Measurements from ENCODE around the gene MAP3K5. TPM values are rescaled to one million over a fixed set of nuclear protein-coding genes. Genes with fewer than 3 reads are reported as not detected.

MAP3K5 gene
- total and polyA plus RNA-seq, 4 experiments from 2014 or later = 7.3 to 31.7 (median 28.8) TPM

- peaks cover 6% of the 10 kb centered on the region for H3K4me1 ChIP-seq (ENCODE audit: insufficient read depth, low read length)
- no peak for DNase-seq
- H3K4me3 ChIP-seq (ENCODE audit: low read length in 2 of 2) = no peak overlapping the region
- H3K27ac ChIP-seq (ENCODE audit: low read depth, low read length) = no peak overlapping the region
- Mint-ChIP-seq H3K36me3 (peaks cover 16 to 21% of the 10 kb centered on the region in 2 donors), H3K9me3 (peaks cover 0 to 3% (median 0%) of the 10 kb centered on the region in 8 donors), H3K27ac (no peak overlapping the region), H3K4me3 (no peak overlapping the region), H3K27me3 (no peaks in the 10 kb centered on the region), H3K4me1 (peaks cover 0 to 5% (median 3%) of the 10 kb centered on the region in 4 donors)
- intact Hi-C loops (cut with micrococcal nuclease) = loop anchor here (5.0 kb wide), 1 partner anchor 110 kb away; no protein-coding TSS in a partner anchor
- H3K27me3 ChIP-seq (ENCODE audit: insufficient read depth, low read length) = no peaks in the 10 kb centered on the region
- ChIA-PET CTCF (ENCODE audit: partially characterized antibody) (interaction anchor here (0.7 to 14.9 kb wide), 5 partner anchors 16 to 261 kb away, joined by 3 to 747 read pairs (median 32); partner anchors contain the start of genes MAP3K5 and PEX7), POLR2A (ENCODE audit: partially characterized antibody) (interaction anchor here (2.2 kb wide), 1 partner anchor 150 kb away, joined by 9 read pairs; the partner anchor contains the start of gene MAP3K5)
- peaks cover 24% of the 10 kb centered on the region for H3K36me3 ChIP-seq (ENCODE audit: insufficient read depth, low read length)
- H3K9me3 ChIP-seq (ENCODE audit: control insufficient read depth in 1 of 2, low read length in 2 of 2) = no peaks in the 10 kb centered on the region
Measured at GRCh38 chr6:136641873-136642465, 150.3 kb downstream of the MAP3K5 start.

DNA sequence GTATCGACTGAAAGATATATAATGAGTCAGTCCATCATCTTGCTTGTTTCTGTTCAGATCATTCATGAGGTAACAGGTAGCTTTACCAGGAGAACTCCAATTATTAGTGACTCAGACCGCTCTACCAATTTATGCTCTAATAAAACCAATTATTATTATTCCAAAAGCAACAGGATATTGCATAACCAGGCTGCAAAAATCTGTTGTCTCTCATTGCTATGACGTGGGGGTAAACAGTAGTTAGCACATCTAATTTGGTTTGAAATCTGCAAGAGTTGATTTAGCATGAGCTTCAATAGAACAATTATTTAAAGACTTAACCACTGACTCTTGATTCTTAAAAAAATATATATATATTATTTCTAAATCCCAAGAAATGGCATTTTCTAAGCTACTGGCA, 151.1 kb downstream of the MAP3K5 start:
- no peak overlapping the region for H3K27ac Mint-ChIP-seq
- intact Hi-C loops (cut with micrococcal nuclease) = loop anchor here (5.0 kb wide), 1 partner anchor 111 kb away; no protein-coding TSS in a partner anchor
- peaks cover 0 to 5% (median 3%) of the 10 kb centered on the region in 4 donors for H3K4me1 Mint-ChIP-seq
- H3K4me3 Mint-ChIP-seq = no peak overlapping the region
- no peak for DNase-seq
- Histone ChIP-seq H3K4me3 (ENCODE audit: low read length in 2 of 2) (no peak overlapping the region), H3K4me1 (ENCODE audit: insufficient read depth, low read length) (no peaks in the 10 kb centered on the region), H3K27me3 (ENCODE audit: insufficient read depth, low read length) (no peaks in the 10 kb centered on the region), H3K36me3 (ENCODE audit: insufficient read depth, low read length) (peaks cover 31% of the 10 kb centered on the region), H3K27ac (ENCODE audit: low read depth, low read length) (no peak overlapping the region), H3K9me3 (ENCODE audit: control insufficient read depth in 1 of 2, low read length in 2 of 2) (no peaks in the 10 kb centered on the region)
- H3K36me3 Mint-ChIP-seq = peaks cover 22 to 27% of the 10 kb centered on the region in 2 donors
- ChIA-PET POLR2A (ENCODE audit: partially characterized antibody) (interaction anchor here (2.2 kb wide), 1 partner anchor 151 kb away, joined by 9 read pairs; the partner anchor contains the start of gene MAP3K5), CTCF (ENCODE audit: partially characterized antibody) (interaction anchor here (1.2 to 14.9 kb wide), 2 partner anchors 150 to 262 kb away, joined by 3 to 747 read pairs; partner anchors contain the start of gene MAP3K5)
- H3K27me3 Mint-ChIP-seq = no peaks in the 10 kb centered on the region
- H3K9me3 Mint-ChIP-seq = peaks cover 0 to 3% (median 0%) of the 10 kb centered on the region in 8 donors

- Mint-ChIP-seq H3K4me1 (peaks cover 0 to 5% (median 2%) of the 10 kb centered on the region in 4 donors), H3K27me3 (no peaks in the 10 kb centered on the region), H3K9me3 (peaks cover 0 to 2% (median 0%) of the 10 kb centered on the region in 8 donors), H3K36me3 (peaks cover 23 to 30% of the 10 kb centered on the region in 2 donors), H3K4me3 (no peak overlapping the region), H3K27ac (peak overlapping the region in 2 of 7 donors; percentile 17 to 43)
- Histone ChIP-seq H3K36me3 (ENCODE audit: insufficient read depth, low read length) (peaks cover 33% of the 10 kb centered on the region), H3K4me1 (ENCODE audit: insufficient read depth, low read length) (no peaks in the 10 kb centered on the region), H3K27me3 (ENCODE audit: insufficient read depth, low read length) (no peaks in the 10 kb centered on the region), H3K9me3 (ENCODE audit: control insufficient read depth in 1 of 2, low read length in 2 of 2) (no peaks in the 10 kb centered on the region), H3K4me3 (ENCODE audit: low read length in 2 of 2) (no peak overlapping the region), H3K27ac (ENCODE audit: low read depth, low read length) (no peak overlapping the region)
- intact Hi-C loops (cut with micrococcal nuclease) = loop anchor here (5.0 kb wide), 1 partner anchor 112 kb away; no protein-coding TSS in a partner anchor
- ChIA-PET CTCF (ENCODE audit: partially characterized antibody) (interaction anchor here (14.9 kb wide), 1 partner anchor 151 kb away, joined by 747 read pairs; the partner anchor contains the start of gene MAP3K5), POLR2A (ENCODE audit: partially characterized antibody) (interaction anchor here (2.2 kb wide), 1 partner anchor 152 kb away, joined by 9 read pairs; the partner anchor contains the start of gene MAP3K5)
- DNase-seq = no peak
Measured at GRCh38 chr6:136640132-136640915, 152.0 kb downstream of the MAP3K5 start.

- H3K27me3 ChIP-seq (ENCODE audit: insufficient read depth, low read length) = no peaks in the 10 kb centered on the region
- H3K27ac ChIP-seq (ENCODE audit: low read depth, low read length) = no peak overlapping the region
- Mint-ChIP-seq H3K27ac (no peak overlapping the region), H3K4me1 (peaks cover 0 to 5% (median 2%) of the 10 kb centered on the region in 4 donors), H3K4me3 (no peak overlapping the region), H3K9me3 (peaks cover 0 to 2% (median 0%) of the 10 kb centered on the region in 8 donors), H3K36me3 (peaks cover 27 to 32% of the 10 kb centered on the region in 2 donors), H3K27me3 (no peaks in the 10 kb centered on the region)
- no peak for DNase-seq
- ChIA-PET CTCF (ENCODE audit: partially characterized antibody) (interaction anchor here (14.9 kb wide), 1 partner anchor 151 kb away, joined by 747 read pairs; the partner anchor contains the start of gene MAP3K5), POLR2A (ENCODE audit: partially characterized antibody) (no interaction called here)
- no peak overlapping the region for H3K4me3 ChIP-seq (ENCODE audit: low read length in 2 of 2)
- no peaks in the 10 kb centered on the region for H3K4me1 ChIP-seq (ENCODE audit: insufficient read depth, low read length)
- peaks cover 33% of the 10 kb centered on the region for H3K36me3 ChIP-seq (ENCODE audit: insufficient read depth, low read length)
- H3K9me3 ChIP-seq (ENCODE audit: control insufficient read depth in 1 of 2, low read length in 2 of 2) = no peaks in the 10 kb centered on the region
- intact Hi-C loops (cut with micrococcal nuclease) = loop anchor here (5.0 kb wide), 1 partner anchor 113 kb away; no protein-coding TSS in a partner anchor
Measured at GRCh38 chr6:136639702-136640101, 152.6 kb downstream of the MAP3K5 start.

DNA sequence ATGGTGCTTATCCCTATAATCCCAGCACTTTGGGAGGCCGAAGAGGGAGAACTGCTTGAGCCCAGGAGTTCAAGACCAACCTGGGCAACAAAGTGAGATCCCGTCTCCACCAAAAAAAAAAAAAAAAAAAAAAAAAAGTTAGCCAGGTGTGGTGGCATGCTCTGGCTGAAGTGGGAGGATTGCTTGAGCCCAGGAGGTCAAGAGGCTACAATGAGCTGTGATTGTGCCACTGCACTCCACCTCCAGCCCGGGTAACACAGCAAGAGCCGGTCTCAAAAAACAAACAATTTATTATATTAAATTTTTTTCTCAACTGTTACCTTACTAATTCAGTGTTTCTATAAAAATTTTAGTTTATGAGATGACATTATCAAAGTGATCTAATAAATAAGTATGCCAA, 156.7 kb downstream of the MAP3K5 start:
- ChIA-PET POLR2A (ENCODE audit: partially characterized antibody) (interaction anchor here (0.9 kb wide), 1 partner anchor 9 kb away, joined by 5 read pairs; no protein-coding TSS in a partner anchor), CTCF (ENCODE audit: partially characterized antibody) (interaction anchor here (0.6 to 2.8 kb wide), 10 partner anchors 8 to 1013 kb away, joined by 3 to 23 read pairs (median 3); partner anchors contain the start of gene MAP3K5)
- no peak overlapping the region for H3K27ac ChIP-seq (ENCODE audit: low read depth, low read length)
- no peak for DNase-seq
- Mint-ChIP-seq H3K9me3 (no peaks in the 10 kb centered on the region), H3K36me3 (peaks cover 42 to 51% of the 10 kb centered on the region in 2 donors), H3K4me3 (no peak overlapping the region), H3K27ac (no peak overlapping the region), H3K27me3 (no peaks in the 10 kb centered on the region), H3K4me1 (peaks cover 0 to 6% (median under 1%) of the 10 kb centered on the region in 4 donors)
- peaks cover 34% of the 10 kb centered on the region for H3K36me3 ChIP-seq (ENCODE audit: insufficient read depth, low read length)
- intact Hi-C loops (cut with micrococcal nuclease) = no loop called here
- H3K4me1 ChIP-seq (ENCODE audit: insufficient read depth, low read length) = no peaks in the 10 kb centered on the region
- no peaks in the 10 kb centered on the region for H3K27me3 ChIP-seq (ENCODE audit: insufficient read depth, low read length)
- no peak overlapping the region for H3K4me3 ChIP-seq (ENCODE audit: low read length in 2 of 2)
- H3K9me3 ChIP-seq (ENCODE audit: control insufficient read depth in 1 of 2, low read length in 2 of 2) = no peaks in the 10 kb centered on the region

- peaks cover 53 to 56% of the 10 kb centered on the region in 2 donors for H3K36me3 Mint-ChIP-seq
- no peak overlapping the region for H3K27ac Mint-ChIP-seq
- no peaks in the 10 kb centered on the region for H3K27me3 Mint-ChIP-seq
- H3K4me3 Mint-ChIP-seq = no peak overlapping the region
- peaks cover 0 to 8% (median 0%) of the 10 kb centered on the region in 4 donors for H3K4me1 Mint-ChIP-seq
- Histone ChIP-seq H3K27ac (ENCODE audit: low read depth, low read length) (no peak overlapping the region), H3K4me3 (ENCODE audit: low read length in 2 of 2) (no peak overlapping the region), H3K9me3 (ENCODE audit: control insufficient read depth in 1 of 2, low read length in 2 of 2) (no peaks in the 10 kb centered on the region), H3K4me1 (ENCODE audit: insufficient read depth, low read length) (no peaks in the 10 kb centered on the region), H3K27me3 (ENCODE audit: insufficient read depth, low read length) (no peaks in the 10 kb centered on the region), H3K36me3 (ENCODE audit: insufficient read depth, low read length) (peaks cover 31% of the 10 kb centered on the region)
- POLR2A ChIA-PET (ENCODE audit: partially characterized antibody) = no interaction called here
- no peaks in the 10 kb centered on the region for H3K9me3 Mint-ChIP-seq
- DNase-seq = no peak
- CTCF ChIA-PET (ENCODE audit: partially characterized antibody) = interaction anchor here (2.4 kb wide), 1 partner anchor 11 kb away, joined by 10 read pairs; no protein-coding TSS in a partner anchor
- intact Hi-C loops (cut with micrococcal nuclease) = no loop called here
Measured at GRCh38 chr6:136633355-136633754, 158.9 kb downstream of the MAP3K5 start.
